Measurements from ENCODE around the gene IKZF1. TPM values are rescaled to one million over a fixed set of nuclear protein-coding genes. Genes with fewer than 3 reads are reported as not detected.

IKZF1 gene
- total RNA-seq, 1 experiment from 2014 or later: 2.3 TPM

DNA sequence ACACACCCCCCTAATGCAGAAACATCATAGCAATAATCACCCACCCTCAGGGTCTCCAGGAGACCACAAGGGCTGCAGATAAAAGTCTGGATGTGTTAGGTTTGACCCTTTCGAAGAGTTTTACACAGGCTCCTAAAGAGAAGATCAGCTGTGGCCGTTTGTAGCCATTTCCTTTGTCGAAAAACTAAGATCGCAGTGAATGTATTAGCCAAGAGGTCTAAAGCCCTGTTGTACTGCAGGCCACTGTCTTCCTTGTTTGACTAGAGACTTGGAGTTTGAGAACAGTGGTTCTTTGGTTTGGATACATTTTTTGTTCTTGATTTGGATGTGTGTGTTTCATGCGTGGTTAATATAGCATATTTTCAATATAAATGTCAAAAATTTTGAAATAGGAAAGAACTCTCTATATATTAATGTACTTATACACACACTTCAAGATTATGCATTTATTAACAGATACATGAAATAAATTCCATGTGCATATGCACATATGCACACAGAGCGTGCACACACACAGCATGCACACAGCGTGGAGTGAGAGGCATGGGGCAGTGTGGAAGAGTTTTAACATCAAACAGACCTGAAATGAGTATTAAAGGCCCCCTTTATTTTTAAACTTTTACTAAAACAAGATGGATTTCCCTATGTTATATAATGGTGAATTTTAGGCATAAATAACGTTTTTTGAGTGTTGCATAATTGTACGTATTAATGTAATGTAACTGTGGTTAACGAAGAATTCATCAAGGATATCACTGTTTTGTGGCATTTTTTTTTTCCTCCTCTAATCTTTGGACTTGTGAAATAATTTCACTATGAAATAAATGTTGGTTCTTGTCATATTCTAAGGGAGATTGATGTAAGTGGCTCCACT lies 2.2 kb downstream of the IKZF1 start (continued):
- TF ChIP-seq CREB1 (CRISPR knock-in tag; IDR thresholded peaks at IDR 0.05) (no peak), ELF4 (CRISPR knock-in tag; IDR thresholded peaks at IDR 0.05; ENCODE audit: low read depth) (no peak), ZNF423 (CRISPR knock-in tag; IDR thresholded peaks at IDR 0.05) (no peak), NFATC4 (CRISPR knock-in tag; IDR thresholded peaks at IDR 0.05) (no peak), FOXP1 (CRISPR knock-in tag; IDR thresholded peaks at IDR 0.05; ENCODE audit: borderline replicate concordance) (no peak), KAT7 (CRISPR knock-in tag; IDR thresholded peaks at IDR 0.05; ENCODE audit: borderline replicate concordance) (no peak), ZNF219 (CRISPR knock-in tag; IDR thresholded peaks at IDR 0.05; ENCODE audit: borderline replicate concordance) (no peak)
- TF ChIP-seq, protein P1, sequence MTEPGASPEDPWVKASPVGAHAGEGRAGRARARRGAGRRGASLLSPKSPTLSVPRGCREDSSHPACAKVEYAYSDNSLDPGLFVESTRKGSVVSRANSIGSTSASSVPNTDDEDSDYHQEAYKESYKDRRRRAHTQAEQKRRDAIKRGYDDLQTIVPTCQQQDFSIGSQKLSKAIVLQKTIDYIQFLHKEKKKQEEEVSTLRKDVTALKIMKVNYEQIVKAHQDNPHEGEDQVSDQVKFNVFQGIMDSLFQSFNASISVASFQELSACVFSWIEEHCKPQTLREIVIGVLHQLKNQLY (CRISPR knock-in tag; IDR thresholded peaks at IDR 0.05): no peak

DNA sequence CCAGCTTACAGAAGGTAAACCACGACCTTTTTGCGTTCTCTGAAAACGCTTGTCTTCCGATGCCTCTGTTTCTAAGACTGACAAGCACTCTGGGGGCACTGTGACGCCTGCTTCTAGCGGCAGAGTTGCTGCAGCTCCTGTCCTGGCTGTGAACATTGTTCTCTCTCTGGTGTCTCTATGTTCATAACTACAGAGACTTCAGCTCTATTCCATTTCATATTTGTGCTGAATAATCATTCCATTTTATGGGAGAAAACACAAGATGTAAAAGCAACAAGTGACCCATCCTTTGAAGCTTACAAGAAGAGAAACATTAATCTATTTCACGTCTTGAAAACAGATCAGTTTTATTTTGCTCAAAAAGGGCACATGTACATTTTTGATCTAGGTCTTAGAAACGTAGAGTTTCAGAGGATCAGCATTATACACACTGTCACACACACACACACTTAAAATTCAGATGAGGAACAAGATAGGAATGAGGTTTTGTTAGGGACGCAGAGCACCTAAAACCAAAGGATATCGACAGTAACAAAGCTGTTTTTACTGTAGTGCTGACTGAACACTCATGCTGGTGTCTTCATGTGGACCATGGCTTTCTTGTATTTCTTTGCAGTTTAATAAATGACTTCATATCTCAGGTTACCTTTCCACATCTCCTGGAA lies 3.0 kb downstream of the IKZF1 start:
- TF ChIP-seq, protein P2, sequence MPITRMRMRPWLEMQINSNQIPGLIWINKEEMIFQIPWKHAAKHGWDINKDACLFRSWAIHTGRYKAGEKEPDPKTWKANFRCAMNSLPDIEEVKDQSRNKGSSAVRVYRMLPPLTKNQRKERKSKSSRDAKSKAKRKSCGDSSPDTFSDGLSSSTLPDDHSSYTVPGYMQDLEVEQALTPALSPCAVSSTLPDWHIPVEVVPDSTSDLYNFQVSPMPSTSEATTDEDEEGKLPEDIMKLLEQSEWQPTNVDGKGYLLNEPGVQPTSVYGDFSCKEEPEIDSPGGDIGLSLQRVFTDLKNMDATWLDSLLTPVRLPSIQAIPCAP (CRISPR knock-in tag; IDR thresholded peaks at IDR 0.05): no peak
- TF ChIP-seq TP53 (CRISPR knock-in tag; IDR thresholded peaks at IDR 0.05) (no peak), CREM (CRISPR knock-in tag; IDR thresholded peaks at IDR 0.05) (no peak), OVOL2 (CRISPR knock-in tag; IDR thresholded peaks at IDR 0.05; ENCODE audit: borderline replicate concordance) (no peak), ZNF121 (CRISPR knock-in tag; IDR thresholded peaks at IDR 0.05) (no peak), ZNF671 (CRISPR knock-in tag; IDR thresholded peaks at IDR 0.05) (no peak), ZNF416 (CRISPR knock-in tag; IDR thresholded peaks at IDR 0.05) (no peak), TEAD1 (CRISPR knock-in tag; IDR thresholded peaks at IDR 0.05) (no peak), FOXK1 (CRISPR knock-in tag; IDR thresholded peaks at IDR 0.05) (no peak)
- TF ChIP-seq, protein P3, sequence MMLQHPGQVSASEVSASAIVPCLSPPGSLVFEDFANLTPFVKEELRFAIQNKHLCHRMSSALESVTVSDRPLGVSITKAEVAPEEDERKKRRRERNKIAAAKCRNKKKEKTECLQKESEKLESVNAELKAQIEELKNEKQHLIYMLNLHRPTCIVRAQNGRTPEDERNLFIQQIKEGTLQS (CRISPR knock-in tag; conservative IDR thresholded peaks at IDR 0.05): no peak
- TF ChIP-seq, protein P4, sequence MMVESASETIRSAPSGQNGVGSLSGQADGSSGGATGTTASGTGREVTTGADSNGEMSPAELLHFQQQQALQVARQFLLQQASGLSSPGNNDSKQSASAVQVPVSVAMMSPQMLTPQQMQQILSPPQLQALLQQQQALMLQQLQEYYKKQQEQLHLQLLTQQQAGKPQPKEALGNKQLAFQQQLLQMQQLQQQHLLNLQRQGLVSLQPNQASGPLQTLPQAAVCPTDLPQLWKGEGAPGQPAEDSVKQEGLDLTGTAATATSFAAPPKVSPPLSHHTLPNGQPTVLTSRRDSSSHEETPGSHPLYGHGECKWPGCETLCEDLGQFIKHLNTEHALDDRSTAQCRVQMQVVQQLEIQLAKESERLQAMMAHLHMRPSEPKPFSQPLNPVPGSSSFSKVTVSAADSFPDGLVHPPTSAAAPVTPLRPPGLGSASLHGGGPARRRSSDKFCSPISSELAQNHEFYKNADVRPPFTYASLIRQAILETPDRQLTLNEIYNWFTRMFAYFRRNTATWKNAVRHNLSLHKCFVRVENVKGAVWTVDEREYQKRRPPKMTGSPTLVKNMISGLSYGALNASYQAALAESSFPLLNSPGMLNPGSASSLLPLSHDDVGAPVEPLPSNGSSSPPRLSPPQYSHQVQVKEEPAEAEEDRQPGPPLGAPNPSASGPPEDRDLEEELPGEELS (CRISPR knock-in tag; IDR thresholded peaks at IDR 0.05): no peak
- TF ChIP-seq, protein P5, sequence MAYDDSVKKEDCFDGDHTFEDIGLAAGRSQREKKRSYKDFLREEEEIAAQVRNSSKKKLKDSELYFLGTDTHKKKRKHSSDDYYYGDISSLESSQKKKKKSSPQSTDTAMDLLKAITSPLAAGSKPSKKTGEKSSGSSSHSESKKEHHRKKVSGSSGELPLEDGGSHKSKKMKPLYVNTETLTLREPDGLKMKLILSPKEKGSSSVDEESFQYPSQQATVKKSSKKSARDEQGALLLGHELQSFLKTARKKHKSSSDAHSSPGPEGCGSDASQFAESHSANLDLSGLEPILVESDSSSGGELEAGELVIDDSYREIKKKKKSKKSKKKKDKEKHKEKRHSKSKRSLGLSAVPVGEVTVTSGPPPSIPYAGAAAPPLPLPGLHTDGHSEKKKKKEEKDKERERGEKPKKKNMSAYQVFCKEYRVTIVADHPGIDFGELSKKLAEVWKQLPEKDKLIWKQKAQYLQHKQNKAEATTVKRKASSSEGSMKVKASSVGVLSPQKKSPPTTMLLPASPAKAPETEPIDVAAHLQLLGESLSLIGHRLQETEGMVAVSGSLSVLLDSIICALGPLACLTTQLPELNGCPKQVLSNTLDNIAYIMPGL (CRISPR knock-in tag; IDR thresholded peaks at IDR 0.05): no peak
- TF ChIP-seq, protein P6, sequence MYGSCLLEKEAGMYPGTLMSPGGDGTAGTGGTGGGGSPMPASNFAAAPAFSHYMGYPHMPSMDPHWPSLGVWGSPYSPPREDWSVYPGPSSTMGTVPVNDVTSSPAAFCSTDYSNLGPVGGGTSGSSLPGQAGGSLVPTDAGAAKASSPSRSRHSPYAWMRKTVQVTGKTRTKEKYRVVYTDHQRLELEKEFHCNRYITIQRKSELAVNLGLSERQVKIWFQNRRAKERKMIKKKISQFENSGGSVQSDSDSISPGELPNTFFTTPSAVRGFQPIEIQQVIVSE (CRISPR knock-in tag; IDR thresholded peaks at IDR 0.05; ENCODE audit: borderline replicate concordance): no peak
- TF ChIP-seq, protein P7, sequence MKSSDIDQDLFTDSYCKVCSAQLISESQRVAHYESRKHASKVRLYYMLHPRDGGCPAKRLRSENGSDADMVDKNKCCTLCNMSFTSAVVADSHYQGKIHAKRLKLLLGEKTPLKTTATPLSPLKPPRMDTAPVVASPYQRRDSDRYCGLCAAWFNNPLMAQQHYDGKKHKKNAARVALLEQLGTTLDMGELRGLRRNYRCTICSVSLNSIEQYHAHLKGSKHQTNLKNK (CRISPR knock-in tag; IDR thresholded peaks at IDR 0.05): no peak
- Mint-ChIP-seq H3K4me1 (peaks cover 51% of the 10 kb centered on the region), H3K9me3 (no peaks in the 10 kb centered on the region), H3K27me3 (ENCODE audit: low read depth) (peaks cover 50% of the 10 kb centered on the region), H3K27ac (no peak overlapping the region), H3K4me3 (no peak overlapping the region), H3K36me3 (no peaks in the 10 kb centered on the region)
- no peak for DNase-seq (ENCODE audit: low spot score)
- CTCF ChIA-PET: interaction anchor here (1.0 to 1.4 kb wide), 2 partner anchors 12 to 102 kb away, joined by 3 read pairs; no protein-coding TSS in a partner anchor
- POLR2A ChIA-PET: no interaction called here
- no peak for ATAC-seq

Measured in WTC11 (cell line).